GM12878 (cell line): ENCODE data around the gene SUPT4H1. TPM values are rescaled to one million over a fixed set of nuclear protein-coding genes. Genes with fewer than 3 reads are reported as not detected.

ENCODE experiments used
- ATAC-seq: fragments of 200-7000 bp; cut with Tn5 transposase; 3 replicates; pipeline ENCODE4 v1.9.1; 2020; ENCODE audit warnings: mild to moderate bottlenecking, moderate library complexity
- BruUV-seq: library from RNA; stranded (reverse); fragments of 400-500 nt; replicated peaks from 2 replicates; lab custom pipeline; 2021; lab: Mats Ljungman, UMichigan
- CTCF ChIA-PET: fragments of 300-600 bp; sonication (Branson Sonifier 250); formaldehyde crosslinking; extraction: SDS; loops from one replicate; lab custom pipeline; 2021; ENCODE audit warnings: inconsistent platforms; lab: Yijun Ruan, JAX
- POLR2A ChIA-PET: fragments of 350-600 bp; formaldehyde crosslinking; extraction: SDS; loops from one replicate; lab custom pipeline; 2021; ENCODE audit warnings: inconsistent platforms; lab: Charles Lee
- RAD21 ChIA-PET: fragments of 300-600 bp; sonication (Branson Sonifier 250); formaldehyde crosslinking; loops from one replicate; lab custom pipeline; 2023; ENCODE audit warnings: antibody characterized with exemption; ENCODE audit not compliant: unreplicated experiment; lab: Charles Lee
- SMC1A ChIA-PET: fragments of 300-600 bp; sonication (Branson Sonifier 250); formaldehyde crosslinking; loops from one replicate; lab custom pipeline; 2023; ENCODE audit not compliant: unreplicated experiment, uncharacterized antibody; lab: Charles Lee
- DNase-seq: peaks from one replicate; pipeline ENCODE4 v3.0.0-alpha.2; 2011; ENCODE audit warnings: low read depth, low spot score
- FAIRE-seq: peaks from 3 replicates; lab custom pipeline; 2011; peaks lifted over from hg19 to GRCh38; lab: Jason Lieb, UNC
- H2AFZ ChIP-seq: 2 replicates; pipeline ENCODE4 v1.6.0; 2011; ENCODE audit warnings: low read depth, low read length, control low read depth; ENCODE audit not compliant: control insufficient read depth
- H3K27ac ChIP-seq: 2 replicates; pipeline ENCODE4 v1.5.1; 2011; ENCODE audit warnings: control low read depth; ENCODE audit not compliant: control insufficient read depth, insufficient read depth
- H3K27me3 ChIP-seq, 2 experiments: replicated peaks in 1 of 2; 2 replicates each; pipeline versions ENCODE4 v1.6.0 to v1.6.1; 2011; ENCODE audit warnings: low read length in 1 of 2; ENCODE audit not compliant: control insufficient read depth in 2 of 2, insufficient read depth in 2 of 2
- H3K36me3 ChIP-seq, 2 experiments: 2 replicates each; pipeline ENCODE4 v1.5.1; 2011; ENCODE audit warnings: low read length in 1 of 2; ENCODE audit not compliant: control insufficient read depth in 2 of 2, insufficient read depth in 2 of 2
- H3K4me1 ChIP-seq: 2 replicates; pipeline ENCODE4 v1.6.1; 2011; ENCODE audit warnings: mild to moderate bottlenecking, low read length, moderate library complexity, mixed read lengths; ENCODE audit not compliant: control insufficient read depth, insufficient read depth
- H3K4me2 ChIP-seq: 2 replicates; pipeline ENCODE4 v1.6.0; 2011; ENCODE audit warnings: control low read depth; ENCODE audit not compliant: control insufficient read depth, insufficient read depth
- H3K4me3 ChIP-seq: fragments of 200-600 bp; sonication (generic); 2 replicates; pipeline ENCODE4 v1.5.1; 2016
- H3K79me2 ChIP-seq: 2 replicates; pipeline ENCODE4 v1.6.0; 2011; ENCODE audit warnings: low read length; ENCODE audit not compliant: control insufficient read depth, insufficient read depth
- H3K9ac ChIP-seq: 2 replicates; pipeline ENCODE4 v1.8.0; 2011; ENCODE audit warnings: low read length, control low read depth, mixed read lengths; ENCODE audit not compliant: control insufficient read depth, insufficient read depth
- H3K9me3 ChIP-seq: replicated peaks from 3 replicates; pipeline ENCODE4 v1.5.1; 2011; ENCODE audit warnings: mild to moderate bottlenecking, low read length; ENCODE audit not compliant: control insufficient read depth, insufficient read depth
- H4K20me1 ChIP-seq: 2 replicates; pipeline ENCODE4 v1.6.0; 2011; ENCODE audit not compliant: control insufficient read depth, insufficient read depth
- CBFB ChIP-seq: IDR thresholded peaks from 2 replicates; pipeline ENCODE4 v1.6.1; 2016; ENCODE audit warnings: antibody characterized with exemption, low read depth
- CREB1 ChIP-seq: IDR thresholded peaks from 2 replicates; pipeline ENCODE4 v1.6.1; 2012; ENCODE audit warnings: low read depth, mild to moderate bottlenecking, inconsistent platforms
- E2F4 ChIP-seq: IDR thresholded peaks from 2 replicates; pipeline ENCODE4 v1.6.1; 2012; ENCODE audit warnings: low read depth, low read length, improper control_type of control experiment
- EZH2 ChIP-seq: IDR thresholded peaks from 2 replicates; pipeline ENCODE4 v1.6.1; 2012; ENCODE audit warnings: low read depth, mild to moderate bottlenecking, control low read depth, inconsistent platforms, low read length, borderline replicate concordance; ENCODE audit not compliant: control insufficient read depth
- HCFC1 ChIP-seq: fragments of 150-350 bp; IDR thresholded peaks from 2 replicates; pipeline ENCODE4 v1.6.1; 2014; ENCODE audit warnings: low read length
- IKZF2 ChIP-seq, 2 experiments: fragments of 450-650 bp; IDR thresholded peaks; 2 replicates each; pipeline ENCODE4 v1.6.1; 2017; ENCODE audit warnings: mild to moderate bottlenecking in 2 of 2, moderate library complexity in 2 of 2
- JUNB ChIP-seq: IDR thresholded peaks from 2 replicates; pipeline ENCODE4 v1.6.1; 2016; ENCODE audit warnings: antibody characterized with exemption, mild to moderate bottlenecking
- JUND ChIP-seq: IDR thresholded peaks from 2 replicates; pipeline ENCODE4 v1.6.1; 2012; ENCODE audit warnings: low read depth, mild to moderate bottlenecking, low read length, improper control_type of control experiment, moderate library complexity
- NBN ChIP-seq: fragments of 450-650 bp; IDR thresholded peaks from 2 replicates; pipeline ENCODE4 v1.6.1; 2016
- POLR2AphosphoS5 ChIP-seq: IDR thresholded peaks from 2 replicates; pipeline ENCODE4 v1.6.1; 2011; ENCODE audit warnings: mild to moderate bottlenecking, low read length, inconsistent platforms
- RCOR1 ChIP-seq: conservative IDR thresholded peaks from 2 replicates; pipeline ENCODE4 v1.6.1; 2012; ENCODE audit warnings: low read depth, low read length, improper control_type of control experiment
- TCF3 ChIP-seq: IDR thresholded peaks from 2 replicates; pipeline ENCODE4 v1.6.1; 2012; ENCODE audit warnings: low read depth, mild to moderate bottlenecking, low read length, borderline replicate concordance; ENCODE audit not compliant: insufficient read depth
- TCF7 ChIP-seq: IDR thresholded peaks from 2 replicates; pipeline ENCODE4 v1.6.1; 2014; ENCODE audit warnings: antibody characterized with exemption, borderline replicate concordance
- ZZZ3 ChIP-seq: IDR thresholded peaks from 2 replicates; pipeline ENCODE4 v1.6.1; 2011; ENCODE audit warnings: low read depth; ENCODE audit not compliant: control insufficient read depth, insufficient read length
- WGBS: methylation state at CpG from one replicate; pipeline ENCODE4 v1.1.6; 2016; ENCODE audit warnings: low lambda C conversion rate; ENCODE audit not compliant: insufficient replicate concordance, insufficient coverage; ENCODE audit errors: missing lambda C conversion rate; 5-methylcytosine and 5-hydroxymethylcytosine counted together
- in situ Hi-C: fragments of 300-500 bp; cut with MboI; formaldehyde crosslinking; loops from 9 replicates; pipeline ENCODE4 v1.14.3; 2018; ENCODE audit warnings: mixed read lengths
- intact Hi-C: fragments of 100-400 bp; cut with micrococcal nuclease; formaldehyde crosslinking; loops from one replicate; pipeline ENCODE4 v1.14.2; 2022; ENCODE audit not compliant: unreplicated experiment
- polyA plus RNA-seq, 11 experiments: library from polyadenylated mRNA; depleted of rRNA in 4 of 11; unstranded in 6 of 11; stranded (reverse) in 5 of 11; fragments of >200 nt; fragmentation: Nextera tagmentation in 4 of 11; fragmentation: Illumina TruSeq in 1 of 11; extraction: Ambion mirVana in 4 of 11; extraction: Trizol in 1 of 11; gene quantifications; 1 replicate in 1 of 11; 2 replicates in 10 of 11; pipeline versions ENCODE4 v1.2.1 to v1.2.3, GENCODE V29; 2011 to 2016; ENCODE audit warnings: inconsistent platforms in 2 of 11, missing spikeins in 2 of 11, low read depth in 1 of 11
- total RNA-seq, 4 experiments: library from RNA; depleted of rRNA in 3 of 4; stranded (reverse); fragments of >200 nt in 3 of 4; fragmentation: Illumina TruSeq in 1 of 4; extraction: Trizol in 1 of 4; gene quantifications; 2 replicates each; pipeline versions ENCODE4 v1.2.1 to v1.2.3, GENCODE V29; 2013 to 2021
- TF ChIP-seq, protein P1 (sequence below): IDR thresholded peaks from 2 replicates; pipeline ENCODE4 v1.6.1; 2011; ENCODE audit warnings: borderline replicate concordance, low read depth, mild to moderate bottlenecking, moderate library complexity, mixed read lengths, low read length; ENCODE audit not compliant: insufficient read depth; ENCODE audit errors: extremely low read length
- TF ChIP-seq, protein P2 (sequence below): fragments of 450-650 bp; IDR thresholded peaks from 2 replicates; pipeline ENCODE4 v1.6.1; 2017; ENCODE audit warnings: antibody characterized with exemption, mild to moderate bottlenecking, moderate library complexity

SUPT4H1 gene
- total and polyA plus RNA-seq, 10 of the 15 experiments (the other 5 are each of a cell fraction or from before 2014, with no cell fraction given): 83.8 to 293 (median 128) TPM

GRCh38 chr17:58344047-58344790, 7.8 kb downstream of the SUPT4H1 start:
- ATAC-seq (peak; percentile 76), FAIRE-seq (peak; percentile 85), DNase-seq (peak; percentile 98)
- in situ Hi-C loops (no loop called here), intact Hi-C loops (loop anchor here (1.0 to 5.0 kb wide), 3 partner anchors 15 to 173 kb away; no protein-coding TSS in a partner anchor)
- Histone ChIP-seq H2AFZ (no peak overlapping the region), H3K36me3 (peaks cover 18 to 31% of the 10 kb centered on the region in 2 experiments), H3K9ac (peak overlapping the region; percentile 96), H4K20me1 (no peaks in the 10 kb centered on the region; the same call in 1 of the 2 replicates), H3K4me1 (peaks cover 53% of the 10 kb centered on the region), H3K4me3 (peak overlapping the region; percentile 81), H3K79me2 (peaks cover 93% of the 10 kb centered on the region), H3K9me3 (no peaks in the 10 kb centered on the region), H3K4me2 (peak overlapping the region; percentile 92), H3K27ac (peak overlapping the region; percentile 100), H3K27me3 (no peaks in the 10 kb centered on the region)
- ChIA-PET CTCF (interaction anchor here (0.6 to 6.7 kb wide), 29 partner anchors 8 to 410 kb away, joined by 3 to 163 read pairs (median 5); partner anchors contain the start of genes RNF43 and TSPOAP1), POLR2A (interaction anchor here (0.5 to 18.5 kb wide), 18 partner anchors 8 to 1283 kb away, joined by 3 to 373 read pairs (median 6); partner anchors contain the start of genes RNF43 and SUPT4H1), SMC1A (interaction anchor here (0.8 to 10.3 kb wide), 34 partner anchors 10 to 627 kb away, joined by 3 to 249 read pairs (median 4); partner anchors contain the start of genes MTMR4, RNF43 and TSPOAP1), RAD21 (interaction anchor here (0.7 to 18.1 kb wide), 28 partner anchors 8 to 398 kb away, joined by 3 to 323 read pairs (median 6); partner anchors contain the start of genes RNF43, SUPT4H1 and TSPOAP1)
- no TSS peak for BruUV-seq
- WGBS: under 1% methylated on average over 9 of the region's 9 CpGs
- no peak for TF ChIP-seq EZH2
- TF ChIP-seq RCOR1: 0 out of 2 replicates have a peak, but pooled peaks have one; percentile 18
- TF ChIP-seq TCF3: peak; percentile 81; the same call in 1 of the 2 replicates
- TF ChIP-seq CBFB: peak; percentile 87
- no peak for TF ChIP-seq JUND
- TF ChIP-seq ZZZ3: no peak
- TF ChIP-seq, protein P1, sequence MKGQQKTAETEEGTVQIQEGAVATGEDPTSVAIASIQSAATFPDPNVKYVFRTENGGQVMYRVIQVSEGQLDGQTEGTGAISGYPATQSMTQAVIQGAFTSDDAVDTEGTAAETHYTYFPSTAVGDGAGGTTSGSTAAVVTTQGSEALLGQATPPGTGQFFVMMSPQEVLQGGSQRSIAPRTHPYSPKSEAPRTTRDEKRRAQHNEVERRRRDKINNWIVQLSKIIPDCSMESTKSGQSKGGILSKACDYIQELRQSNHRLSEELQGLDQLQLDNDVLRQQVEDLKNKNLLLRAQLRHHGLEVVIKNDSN: no peak
- TF ChIP-seq NBN: peak; percentile 96
- TF ChIP-seq TCF7: no peak
- TF ChIP-seq POLR2AphosphoS5: peak; percentile 91
- TF ChIP-seq, protein P2, sequence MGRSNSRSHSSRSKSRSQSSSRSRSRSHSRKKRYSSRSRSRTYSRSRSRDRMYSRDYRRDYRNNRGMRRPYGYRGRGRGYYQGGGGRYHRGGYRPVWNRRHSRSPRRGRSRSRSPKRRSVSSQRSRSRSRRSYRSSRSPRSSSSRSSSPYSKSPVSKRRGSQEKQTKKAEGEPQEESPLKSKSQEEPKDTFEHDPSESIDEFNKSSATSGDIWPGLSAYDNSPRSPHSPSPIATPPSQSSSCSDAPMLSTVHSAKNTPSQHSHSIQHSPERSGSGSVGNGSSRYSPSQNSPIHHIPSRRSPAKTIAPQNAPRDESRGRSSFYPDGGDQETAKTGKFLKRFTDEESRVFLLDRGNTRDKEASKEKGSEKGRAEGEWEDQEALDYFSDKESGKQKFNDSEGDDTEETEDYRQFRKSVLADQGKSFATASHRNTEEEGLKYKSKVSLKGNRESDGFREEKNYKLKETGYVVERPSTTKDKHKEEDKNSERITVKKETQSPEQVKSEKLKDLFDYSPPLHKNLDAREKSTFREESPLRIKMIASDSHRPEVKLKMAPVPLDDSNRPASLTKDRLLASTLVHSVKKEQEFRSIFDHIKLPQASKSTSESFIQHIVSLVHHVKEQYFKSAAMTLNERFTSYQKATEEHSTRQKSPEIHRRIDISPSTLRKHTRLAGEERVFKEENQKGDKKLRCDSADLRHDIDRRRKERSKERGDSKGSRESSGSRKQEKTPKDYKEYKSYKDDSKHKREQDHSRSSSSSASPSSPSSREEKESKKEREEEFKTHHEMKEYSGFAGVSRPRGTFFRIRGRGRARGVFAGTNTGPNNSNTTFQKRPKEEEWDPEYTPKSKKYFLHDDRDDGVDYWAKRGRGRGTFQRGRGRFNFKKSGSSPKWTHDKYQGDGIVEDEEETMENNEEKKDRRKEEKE: no peak
- no peak for TF ChIP-seq E2F4
- no peak for TF ChIP-seq CREB1
- TF ChIP-seq IKZF2 (IDR thresholded peaks at IDR 0.05): peak; percentile 86 to 91; a peak in 3 of 4 replicates
- peak; percentile 22; the same call in 1 of the 2 replicates for TF ChIP-seq JUNB
- no peak for TF ChIP-seq HCFC1
